ENCODE measurements around the gene MIPOL1. TPM values are rescaled to one million over a fixed set of nuclear protein-coding genes. Genes with fewer than 3 reads are reported as not detected.

The MIPOL1 gene
- total and polyA plus RNA-seq, 9 of the 15 experiments (the other 6 are each of a cell fraction or from before 2014, with no cell fraction given), result 6.7 to 21.9 (median 12.4) TPM

- no peak for TF ChIP-seq CEBPG (CRISPR knock-in tag; IDR thresholded peaks at IDR 0.05)
- TF ChIP-seq CEBPG (tag; conservative IDR thresholded peaks at IDR 0.05 in 1 of 2, IDR thresholded peaks at IDR 0.05 in 1 of 2), result peak in 1 of 2 experiments; percentile 91; a peak in 2 of 4 replicates
- no peak for TF ChIP-seq ZNF740 (CRISPR knock-in tag; IDR thresholded peaks at IDR 0.05)
- TF ChIP-seq ZNF740 (tag; IDR thresholded peaks at IDR 0.05), result no peak
- TF ChIP-seq ZBTB1 (CRISPR knock-in tag; IDR thresholded peaks at IDR 0.05; ENCODE audit: borderline replicate concordance, low read depth), result no peak
- peak; percentile 85 for TF ChIP-seq MEIS2 (IDR thresholded peaks at IDR 0.05; ENCODE audit: partially characterized antibody)
- no peak for TF ChIP-seq JUND (IDR thresholded peaks at IDR 0.05; ENCODE audit: borderline replicate concordance, low read depth, low read length)
- 0 out of 3 replicates have a peak, but pooled peaks have one; percentile 15 for TF ChIP-seq JUND (tag; IDR thresholded peaks at IDR 0.05; ENCODE audit: borderline replicate concordance, low read depth, low read length)
Measured at GRCh38 chr14:37399517-37399916, 201.8 kb downstream of the MIPOL1 start (continued).

GRCh38 chr14:37401093-37401492 is 203.4 kb downstream of the MIPOL1 start:
- Histone ChIP-seq H2AFZ (ENCODE audit: low read depth, low read length) (no peak overlapping the region), H3K27ac (ENCODE audit: extremely low read depth, low read depth, low read length) (no peak overlapping the region), H3K9me1 (ENCODE audit: control insufficient read depth, insufficient read depth, low read length) (no peaks in the 10 kb centered on the region), H3K79me2 (ENCODE audit: control insufficient read depth, insufficient read depth, low read length) (no peaks in the 10 kb centered on the region), H3K9me3 (replicated peaks; ENCODE audit: control insufficient read depth, insufficient read depth, low read depth, low read length) (no peaks in the 10 kb centered on the region), H3K4me1 (replicated peaks in 1 of 2; ENCODE audit: control insufficient read depth in 2 of 2, insufficient read depth in 2 of 2, low read length in 2 of 2) (no peaks in the 10 kb centered on the region; a peak in 1 of 5 replicates), H3K4me3 (no peak overlapping the region), H3K27me3 (ENCODE audit: control insufficient read depth in 2 of 2, insufficient read depth in 2 of 2, low read length in 2 of 2) (no peaks in the 10 kb centered on the region), H3K9ac (ENCODE audit: insufficient read depth in 1 of 2, low read depth in 2 of 2, low read length in 2 of 2) (no peak overlapping the region), H3K36me3 (ENCODE audit: control insufficient read depth, insufficient read depth, low read length) (no peaks in the 10 kb centered on the region), H4K20me1 (replicated peaks; ENCODE audit: control insufficient read depth, insufficient read depth, low read length) (no peaks in the 10 kb centered on the region), H3K4me2 (ENCODE audit: insufficient read depth, low read length) (no peak overlapping the region)
- BruUV-seq (replicated peaks), result no TSS peak
- ChIA-PET POLR2A (no interaction called here), CTCF (ENCODE audit: low intra/inter-chr PET ratio) (no interaction called here)
- no peak for TF ChIP-seq PATZ1 (CRISPR knock-in tag; IDR thresholded peaks at IDR 0.05; ENCODE audit: borderline replicate concordance)
- TF ChIP-seq NR1H2 (CRISPR knock-in tag; IDR thresholded peaks at IDR 0.05), result no peak
- TF ChIP-seq ZNF583 (CRISPR knock-in tag; IDR thresholded peaks at IDR 0.05), result peak; percentile 91
- intact Hi-C loops (cut with micrococcal nuclease) (no loop called here), in situ Hi-C loops (cut with MboI) (no loop called here)
- DNase-seq (ENCODE audit: extremely low read depth in 1 of 4, low spot score in 3 of 4) (no peak), ATAC-seq (no peak), FAIRE-seq (no peak)
- 27% methylated on average over 1 of the region's 1 CpG for WGBS (ENCODE audit: insufficient coverage, low coverage, missing lambda C conversion rate)

Data from K562 (cell line).